ENCODE data around the gene TSPAN6.

TSPAN6 gene, protein sequence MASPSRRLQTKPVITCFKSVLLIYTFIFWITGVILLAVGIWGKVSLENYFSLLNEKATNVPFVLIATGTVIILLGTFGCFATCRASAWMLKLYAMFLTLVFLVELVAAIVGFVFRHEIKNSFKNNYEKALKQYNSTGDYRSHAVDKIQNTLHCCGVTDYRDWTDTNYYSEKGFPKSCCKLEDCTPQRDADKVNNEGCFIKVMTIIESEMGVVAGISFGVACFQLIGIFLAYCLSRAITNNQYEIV

DNA sequence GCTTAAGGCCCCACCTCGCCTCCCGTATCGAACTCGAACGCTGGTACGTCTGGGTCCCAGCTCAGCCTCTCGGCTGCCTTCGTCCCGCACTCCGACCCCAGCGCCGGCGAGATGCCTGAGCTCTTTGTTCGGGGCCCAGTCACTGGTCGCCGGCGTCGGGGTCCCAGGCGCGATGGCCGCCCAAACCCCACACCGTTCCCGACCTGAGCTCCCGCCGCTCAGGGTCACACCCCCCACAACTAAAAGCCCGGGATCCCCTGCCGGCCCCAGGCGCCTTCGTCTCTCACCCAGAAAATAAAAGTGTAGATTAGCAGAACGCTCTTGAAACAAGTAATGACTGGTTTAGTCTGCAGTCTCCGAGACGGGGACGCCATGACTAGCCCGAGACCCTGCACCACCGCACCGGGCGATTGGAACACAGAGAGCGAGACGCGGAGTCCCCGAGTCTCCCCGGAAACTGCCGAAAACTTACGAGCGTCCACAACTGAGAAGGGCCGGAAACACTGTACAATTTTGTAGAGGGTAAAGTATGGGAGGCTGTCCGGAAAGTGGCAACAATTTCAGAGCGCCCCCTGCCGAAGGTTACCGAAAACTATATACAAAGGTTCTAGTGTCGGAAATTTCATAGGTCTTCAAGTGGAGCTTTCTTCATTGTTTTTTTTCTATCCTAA is at the start of gene TSPAN6:
TSPAN6 (minus strand) TSS at position 486 of the 671 bp plus-strand sequence; CDS start at position 374, 112 bp downstream.
- peak; percentile 70 for DNase-seq

DNA sequence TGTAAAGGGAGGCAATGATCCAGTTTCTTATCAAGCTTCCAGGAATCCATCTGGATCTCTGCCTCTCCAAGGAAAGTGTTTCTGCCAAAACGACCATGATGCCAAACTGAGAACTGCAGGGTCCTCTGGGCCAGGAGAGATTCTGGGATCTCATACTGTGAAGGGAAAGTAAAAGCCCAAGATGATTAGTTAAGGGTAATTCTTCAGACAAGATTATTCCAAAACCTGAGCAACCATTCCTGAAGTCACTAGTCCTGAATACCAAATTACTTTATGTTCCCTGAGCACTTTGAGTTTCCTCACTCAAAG is 49.3 kb upstream of the TSPAN6 start:
- DNase-seq, result no peak

DNA sequence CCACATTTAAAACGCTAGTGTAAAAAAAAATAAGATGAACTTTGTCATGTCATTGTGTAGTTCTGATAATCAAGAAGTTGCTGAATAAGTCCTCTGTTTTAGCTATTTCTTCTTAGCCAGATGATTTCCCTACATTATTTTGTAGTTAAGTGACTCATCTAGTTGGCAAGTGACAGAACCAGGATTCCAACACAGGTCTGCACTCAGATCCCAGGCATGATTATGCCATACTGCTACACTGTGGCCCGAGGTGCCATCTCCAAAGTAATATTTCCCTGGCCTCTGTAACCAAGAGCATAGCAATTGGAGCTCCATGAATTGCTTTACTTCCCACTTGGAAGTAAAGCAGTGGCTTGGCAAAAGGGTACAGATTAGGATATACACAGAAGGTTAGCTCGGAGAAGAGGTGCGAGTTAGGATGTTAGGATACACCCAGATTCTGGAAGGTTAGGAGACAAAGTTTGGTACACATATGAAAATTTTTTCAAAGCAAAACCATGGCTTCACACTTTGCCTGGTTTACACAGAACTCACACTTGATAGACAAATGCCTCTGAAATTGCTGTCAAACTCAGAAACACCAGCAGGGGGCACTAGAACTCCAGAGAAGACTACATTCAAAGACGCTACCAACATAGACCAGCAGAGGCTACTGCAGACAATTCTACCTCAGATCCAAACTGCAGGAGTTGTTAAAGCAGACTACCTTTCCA is 48.8 kb upstream of the TSPAN6 start:
- peak; percentile 84 for DNase-seq

DNA sequence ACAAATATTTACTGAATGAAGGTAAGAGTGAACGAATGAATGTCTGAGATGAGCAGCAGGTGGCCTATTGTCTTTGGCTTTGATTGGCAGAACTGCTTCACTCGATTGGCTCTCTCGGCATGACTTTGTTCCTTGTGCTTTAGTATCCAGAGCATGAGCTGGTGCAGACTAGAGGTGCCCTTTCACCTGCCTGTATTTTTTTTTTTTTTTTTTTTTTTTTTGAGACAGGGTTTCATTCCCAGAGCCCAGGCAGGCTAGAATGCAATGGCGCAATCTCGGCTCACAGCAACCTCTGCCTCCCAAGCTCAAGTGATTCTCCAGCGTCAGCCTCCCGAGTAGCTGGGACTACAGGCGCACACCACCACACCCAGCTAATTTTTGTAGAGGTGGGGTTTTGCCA is 46.3 kb upstream of the TSPAN6 start:
- DNase-seq, result no peak

DNA sequence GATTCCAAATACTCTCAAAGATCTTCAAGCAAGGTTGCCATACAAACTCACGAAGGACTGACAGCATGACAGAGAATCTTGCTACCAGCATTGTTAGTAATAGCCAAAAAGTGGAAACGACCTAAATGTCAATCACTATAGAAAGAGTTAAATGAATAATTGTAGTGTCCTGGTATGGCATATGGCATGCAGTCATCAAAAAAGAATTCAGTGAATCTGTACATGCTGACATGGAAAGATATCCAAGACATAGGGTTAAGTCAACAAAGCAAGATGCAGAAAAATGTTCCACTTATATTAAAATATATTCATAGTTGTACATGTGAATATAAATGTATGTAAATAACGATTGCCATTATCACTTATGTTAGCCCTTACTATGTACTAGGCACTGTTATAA is 45.0 kb upstream of the TSPAN6 start:
- DNase-seq, result no peak

DNA sequence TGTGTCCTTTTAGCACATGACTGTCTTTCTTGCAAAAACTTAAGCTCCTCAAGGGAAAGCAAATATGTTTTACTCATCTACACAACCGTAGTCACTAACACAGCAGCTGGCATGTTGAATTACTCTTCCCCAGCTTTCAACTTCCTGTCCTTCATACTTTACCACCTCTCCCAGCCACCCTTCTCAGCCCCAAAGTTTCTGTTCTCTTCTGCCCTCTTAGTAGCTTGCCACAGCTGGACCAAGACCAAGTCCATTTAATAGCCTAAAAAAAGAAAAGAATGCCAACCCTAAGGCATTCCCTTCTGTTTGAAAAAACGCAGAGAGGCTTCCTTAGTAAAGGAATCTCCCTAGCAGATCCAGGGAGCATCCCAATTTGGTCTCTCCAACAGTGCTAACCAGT is 44.1 kb upstream of the TSPAN6 start:
- no peak for DNase-seq

DNA sequence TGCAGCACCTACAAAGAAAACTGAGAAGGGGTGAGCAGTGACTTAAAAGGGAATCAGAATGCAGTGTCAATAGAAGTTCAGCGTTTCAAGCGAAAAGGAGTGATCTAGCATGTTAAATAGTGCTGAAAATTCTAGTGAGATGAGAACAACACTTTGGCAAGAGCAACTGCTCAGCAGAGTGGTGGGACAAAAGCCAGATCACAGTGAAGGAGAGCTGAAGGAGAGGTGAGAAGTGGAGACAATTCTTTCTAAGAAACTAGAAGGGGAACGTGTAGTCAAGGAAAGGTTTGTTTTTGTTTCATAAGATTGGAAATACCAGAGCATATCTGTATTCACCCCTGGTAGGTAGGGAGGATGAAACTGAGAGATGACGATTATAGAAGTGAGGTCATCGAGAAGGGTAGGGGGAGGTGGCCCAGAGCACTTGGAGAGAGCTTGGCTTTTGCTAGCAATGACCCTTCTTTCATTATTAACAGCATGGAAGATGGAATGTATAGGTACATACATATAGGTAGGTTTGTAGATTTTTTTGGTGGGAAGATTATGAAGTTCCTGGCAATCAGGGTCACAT is 41.1 kb upstream of the TSPAN6 start:
- DNase-seq, result no peak

DNA sequence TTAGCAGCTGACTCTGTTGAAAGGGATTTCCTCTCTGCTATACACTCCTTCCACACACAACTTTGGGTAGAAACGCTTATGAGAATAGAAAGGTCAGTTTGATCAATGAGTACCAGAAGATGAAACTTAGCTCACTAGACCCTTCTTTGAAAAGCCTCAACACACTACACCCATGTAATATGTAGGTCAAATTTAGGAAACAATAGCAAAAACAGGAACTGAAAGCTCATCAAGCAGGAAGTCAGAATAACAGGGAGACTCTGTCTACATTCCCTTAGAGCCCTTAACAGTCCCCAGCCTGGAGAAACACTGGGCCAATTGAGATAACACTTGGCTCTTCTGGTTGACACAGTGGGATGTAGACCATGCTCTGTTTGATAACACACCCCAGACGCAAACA is 38.1 kb upstream of the TSPAN6 start:
- DNase-seq, result no peak

DNA sequence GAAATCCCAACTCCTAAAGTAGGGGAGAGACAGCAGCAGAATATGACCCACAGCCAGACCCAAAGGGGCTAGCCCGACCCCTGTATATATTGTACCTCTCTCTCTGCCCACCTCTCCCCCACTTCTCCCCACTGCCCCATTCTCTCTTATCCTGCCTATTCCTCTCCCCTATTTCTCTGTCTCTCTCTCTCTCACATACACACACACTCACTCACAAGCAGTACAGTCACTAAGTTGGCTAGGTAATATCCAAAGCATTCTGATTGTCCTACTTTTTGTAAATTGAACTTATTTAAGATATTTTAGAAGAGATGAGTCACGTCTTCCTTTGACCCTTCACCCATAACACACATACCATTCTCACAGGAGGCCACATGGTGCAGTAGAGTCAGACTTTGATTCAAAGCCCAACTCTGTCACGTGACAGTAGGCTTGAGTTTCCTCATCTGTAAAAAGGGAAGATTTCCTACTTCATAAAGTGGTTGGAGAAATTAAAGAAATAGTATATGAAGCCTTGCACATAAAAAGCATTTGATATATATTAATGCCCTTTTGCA is 36.9 kb upstream of the TSPAN6 start:
- no peak for DNase-seq

DNA sequence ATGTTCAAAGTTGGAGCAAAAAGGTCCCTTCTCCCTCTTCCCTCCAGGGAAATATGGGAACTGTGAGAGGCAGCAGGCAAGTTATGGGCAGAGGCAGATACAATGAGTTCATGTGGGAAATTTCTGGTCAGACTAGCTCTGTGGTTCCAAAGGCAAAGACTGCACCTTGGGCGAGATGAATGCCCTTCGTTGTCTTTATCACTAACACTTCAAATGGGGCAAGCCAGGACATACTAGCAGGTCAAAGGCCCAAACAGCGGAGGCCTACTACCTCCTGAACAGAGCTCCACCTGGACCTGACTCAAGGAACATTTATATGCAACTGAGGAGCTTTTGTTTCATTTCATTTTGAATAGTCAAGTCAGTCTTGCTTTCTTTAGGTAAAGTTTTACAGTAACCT is 36.4 kb upstream of the TSPAN6 start:
- no peak for DNase-seq

DNA sequence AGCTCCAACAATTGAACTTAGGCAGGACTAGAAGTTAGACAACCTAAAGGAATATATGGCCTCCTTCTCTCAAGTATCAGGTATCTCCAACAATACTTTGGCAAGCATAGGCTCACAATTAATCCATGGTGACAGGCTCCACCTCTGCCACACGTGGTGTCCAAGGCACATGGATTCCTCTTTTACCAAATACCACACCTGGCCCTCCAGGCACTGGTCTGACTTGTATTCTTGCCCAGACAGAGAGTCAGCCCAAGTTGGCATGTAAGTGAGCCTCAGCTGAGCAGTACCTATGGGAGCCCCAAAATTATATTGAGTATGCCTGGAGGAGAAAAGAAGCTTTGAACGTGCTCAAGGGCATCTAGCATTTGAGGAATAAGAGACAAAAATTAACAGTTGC is 27.0 kb upstream of the TSPAN6 start:
- no peak for DNase-seq

DNA sequence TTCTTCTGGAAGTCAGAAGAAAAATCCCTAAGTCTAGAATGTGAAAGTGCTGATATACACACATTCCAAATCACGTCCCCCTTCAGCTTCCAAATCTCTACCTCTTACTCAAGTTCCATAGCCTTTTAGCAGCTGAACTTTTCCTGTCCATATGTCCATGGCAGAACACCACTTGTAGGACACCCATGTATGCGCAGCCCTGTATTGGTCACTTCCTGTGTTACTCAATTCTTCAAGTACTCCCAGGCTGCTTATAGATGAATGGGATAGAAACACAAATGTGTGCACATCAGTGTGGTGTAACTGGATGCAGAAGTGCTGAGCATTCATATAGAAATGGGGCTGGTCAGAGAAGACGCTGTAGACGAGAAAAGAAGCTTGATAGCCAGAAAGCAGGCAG is 26.2 kb upstream of the TSPAN6 start:
- DNase-seq, result no peak

DNA sequence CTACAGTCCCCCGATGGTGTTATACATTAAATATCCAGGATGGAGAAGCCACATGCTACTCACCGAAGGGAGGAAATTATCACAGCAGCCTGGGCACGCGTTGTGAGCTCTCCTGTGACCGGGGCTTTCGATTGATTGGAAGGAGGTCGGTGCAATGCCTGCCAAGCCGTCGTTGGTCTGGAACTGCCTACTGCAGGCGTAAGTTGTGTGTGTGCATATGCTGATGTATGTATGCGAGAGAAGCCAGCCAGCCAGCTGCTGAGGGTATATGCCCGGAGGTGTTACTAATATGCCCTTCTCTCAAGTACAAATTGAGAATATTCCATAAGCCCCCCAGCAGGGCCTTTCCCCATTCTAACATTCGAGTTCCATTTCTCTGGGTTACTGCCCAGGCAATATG is 25.6 kb upstream of the TSPAN6 start:
- no peak for DNase-seq

DNA sequence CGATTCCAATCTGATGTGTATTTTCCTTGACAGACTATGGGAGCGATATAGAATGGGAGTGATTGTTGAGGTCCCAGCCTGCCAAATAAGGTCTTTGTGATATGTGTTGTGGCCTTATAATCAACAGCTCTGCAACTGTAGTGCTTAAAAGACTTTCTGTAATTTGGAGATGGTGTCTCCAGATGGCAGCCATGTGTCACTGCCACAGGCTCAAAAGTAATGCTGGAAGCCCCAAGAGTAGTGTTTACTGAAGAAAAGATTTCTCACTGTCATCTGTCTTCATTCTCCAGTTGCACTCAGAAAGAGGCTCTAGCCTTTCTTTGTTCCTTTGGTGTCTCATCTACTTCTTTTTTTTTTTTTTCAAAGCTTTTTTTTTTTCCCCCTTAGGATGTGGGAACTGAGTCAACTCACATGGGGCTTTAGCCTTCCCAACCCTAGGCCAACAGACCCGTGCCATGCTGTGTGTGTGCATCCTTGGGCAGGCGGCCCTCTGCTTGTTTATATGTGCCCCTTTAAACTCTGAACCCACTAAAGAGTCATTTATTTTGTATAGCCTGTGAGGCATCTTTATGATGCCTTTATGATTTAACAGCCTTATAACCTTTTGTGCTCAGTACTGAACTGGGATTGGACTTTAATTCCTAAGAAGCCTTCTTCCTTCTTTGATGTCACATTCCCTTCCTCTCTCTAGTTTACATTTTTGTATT is 23.0 kb upstream of the TSPAN6 start:
- no peak for DNase-seq

DNA sequence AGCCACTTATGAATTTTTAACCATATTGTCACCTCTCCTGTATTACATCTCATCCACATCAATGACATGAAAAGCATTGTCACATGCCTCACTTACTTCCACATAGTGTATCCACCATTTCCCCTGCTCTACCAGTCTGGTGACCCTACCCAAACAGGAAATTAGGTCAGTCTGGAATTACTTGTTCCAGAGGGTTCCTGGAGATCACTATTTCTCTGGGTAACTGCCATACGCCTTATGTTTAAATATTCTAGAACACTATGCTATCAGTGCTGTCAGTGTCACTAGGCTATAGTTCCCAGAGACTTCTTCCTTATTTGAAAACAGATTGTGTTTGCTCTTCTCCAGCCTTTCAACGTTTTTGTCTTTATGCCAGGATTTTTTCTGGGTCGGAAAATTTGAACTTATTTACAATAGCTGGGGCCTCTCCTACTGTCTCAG is 22.4 kb upstream of the TSPAN6 start:
- DNase-seq, result no peak

DNA sequence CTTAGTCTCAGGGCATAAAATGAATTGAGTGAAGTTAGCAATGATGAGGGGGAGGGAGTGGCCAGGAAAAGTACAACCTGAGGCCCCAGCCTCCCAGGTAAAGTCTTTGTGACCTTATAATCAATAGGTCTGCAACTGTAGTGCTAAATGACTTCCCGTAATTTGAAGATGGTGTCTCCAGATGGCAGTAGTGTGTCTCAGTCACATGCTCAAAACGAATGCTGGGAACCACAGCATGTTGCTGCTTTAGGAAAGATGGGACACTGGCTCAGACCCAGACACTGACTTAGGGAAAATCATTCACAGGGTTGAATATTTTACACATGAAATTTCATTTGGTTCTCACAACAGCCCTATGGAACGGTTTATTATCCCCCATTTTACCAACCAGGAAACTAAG is 17.7 kb upstream of the TSPAN6 start:
- peak; percentile 5 for DNase-seq

DNA sequence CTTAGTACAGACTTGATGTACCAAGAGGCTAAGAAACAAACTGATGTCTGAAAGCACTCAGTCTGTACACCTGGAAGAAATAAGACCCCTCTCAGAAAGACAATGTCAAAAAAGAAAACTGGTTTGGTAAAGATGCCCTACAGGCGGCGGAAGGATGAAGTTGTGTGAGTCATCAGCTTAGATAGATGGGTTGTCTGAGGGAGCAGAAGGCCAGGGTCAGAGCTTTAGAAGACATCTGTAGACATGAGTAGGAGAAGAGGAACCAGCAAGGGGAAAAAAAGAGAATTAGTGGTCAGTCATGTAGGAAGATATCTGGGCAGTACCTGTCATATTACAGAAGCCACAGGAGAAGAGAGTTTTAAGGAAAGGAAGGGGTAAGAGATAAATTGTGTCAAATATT is 15.7 kb upstream of the TSPAN6 start:
- DNase-seq, result no peak

DNA sequence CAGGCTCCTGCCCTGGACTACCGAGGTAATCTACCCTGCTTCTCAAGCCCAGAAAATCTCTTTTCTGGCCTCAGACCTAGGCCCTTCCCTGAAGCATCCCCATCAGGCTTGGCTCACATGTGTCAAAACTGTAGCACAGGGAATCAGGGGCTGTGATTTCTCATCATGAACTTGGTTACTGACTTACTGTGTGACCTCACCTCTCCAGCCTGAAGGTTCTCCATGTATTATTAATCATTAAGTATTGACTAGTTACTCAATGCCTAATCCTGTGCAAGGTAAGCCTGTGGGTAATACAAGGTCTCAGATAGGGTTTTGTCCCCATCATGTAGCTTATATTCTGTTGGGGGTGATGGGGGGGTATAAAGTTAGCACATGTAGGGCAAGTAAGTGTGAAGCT is 14.2 kb upstream of the TSPAN6 start:
- DNase-seq, result no peak

DNA sequence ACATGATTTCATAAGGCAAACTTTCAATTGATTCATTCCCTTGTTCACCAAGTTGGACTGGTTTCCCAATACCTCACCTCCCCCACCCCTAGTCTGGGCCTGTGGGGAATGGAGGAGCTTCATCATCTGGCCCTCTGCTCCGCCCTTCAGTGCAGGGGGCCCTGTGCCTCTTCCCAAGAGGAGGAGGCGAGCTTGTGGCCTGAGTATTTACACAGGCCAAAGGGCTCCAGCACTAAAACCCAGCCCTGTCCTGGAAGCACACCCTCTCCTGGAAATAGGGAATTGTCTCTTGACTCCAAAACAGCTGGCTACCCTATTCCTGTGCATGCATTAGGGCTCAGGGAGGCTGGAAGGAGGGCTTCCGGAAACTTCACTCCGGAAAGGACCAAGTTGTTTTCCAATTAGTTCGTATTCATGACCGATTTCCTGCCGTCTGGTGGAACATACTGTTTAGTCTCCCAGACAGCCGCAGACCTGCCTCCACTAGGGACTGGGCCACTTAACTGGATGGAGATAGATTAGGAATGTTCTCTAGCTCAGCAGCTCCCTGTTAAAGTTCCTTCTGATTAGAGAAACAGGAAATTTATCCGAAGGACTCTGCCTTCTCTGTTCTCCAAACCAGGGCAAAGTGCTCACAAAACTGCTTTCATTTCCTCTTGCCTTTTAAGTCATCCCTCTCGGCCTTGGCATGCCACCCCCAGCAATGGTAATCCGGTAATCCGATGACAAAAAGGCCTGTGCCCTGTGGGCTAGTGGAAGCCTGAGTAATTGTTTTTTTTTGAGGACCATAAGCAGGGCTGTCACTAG is 13.1 kb upstream of the TSPAN6 start:
- no peak for DNase-seq

DNA sequence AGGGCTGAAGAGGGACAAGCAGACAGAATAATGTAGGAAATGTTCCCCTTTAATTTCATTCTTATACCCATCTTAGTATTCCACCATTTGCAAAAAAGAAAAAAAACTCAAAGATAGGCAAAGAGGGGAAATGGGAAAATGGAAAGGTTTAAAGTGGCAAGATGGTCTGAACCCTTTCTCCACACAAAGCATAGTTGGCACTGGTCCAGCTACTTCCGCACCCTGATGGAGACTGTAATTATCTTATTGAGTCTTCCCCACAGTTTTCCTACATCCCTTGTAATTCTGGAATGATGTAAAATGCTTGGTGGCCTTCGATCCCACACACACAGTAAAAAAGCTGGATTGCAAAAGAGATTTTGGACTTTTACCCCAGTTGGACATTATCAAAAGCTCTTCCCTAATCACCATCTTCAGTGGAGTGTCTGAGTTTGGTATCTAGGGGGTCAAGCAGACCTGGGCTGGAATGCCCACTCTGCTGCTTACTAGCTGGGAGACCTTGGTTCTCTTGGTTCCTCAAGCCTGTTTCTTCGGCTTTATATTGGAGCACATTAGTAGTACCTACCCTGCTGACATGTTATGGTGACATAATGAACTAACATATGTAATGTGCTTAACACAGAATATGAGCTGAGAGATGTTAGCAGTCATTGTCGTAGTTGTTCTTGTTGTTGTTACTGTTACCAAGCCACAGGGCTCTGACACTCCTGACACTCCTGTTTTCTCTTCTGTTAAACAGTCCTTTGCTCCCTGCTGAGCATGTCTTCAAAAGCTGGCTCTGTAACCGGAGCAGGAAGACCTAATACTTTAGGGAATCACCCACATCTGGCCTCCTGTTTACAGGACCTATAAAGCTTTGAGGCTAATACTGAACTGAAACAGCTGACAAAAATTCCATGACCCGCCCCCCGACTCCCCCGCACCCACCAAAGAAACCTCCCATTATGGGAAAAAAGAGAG is 12.1 kb upstream of the TSPAN6 start:
- no peak for DNase-seq

DNA sequence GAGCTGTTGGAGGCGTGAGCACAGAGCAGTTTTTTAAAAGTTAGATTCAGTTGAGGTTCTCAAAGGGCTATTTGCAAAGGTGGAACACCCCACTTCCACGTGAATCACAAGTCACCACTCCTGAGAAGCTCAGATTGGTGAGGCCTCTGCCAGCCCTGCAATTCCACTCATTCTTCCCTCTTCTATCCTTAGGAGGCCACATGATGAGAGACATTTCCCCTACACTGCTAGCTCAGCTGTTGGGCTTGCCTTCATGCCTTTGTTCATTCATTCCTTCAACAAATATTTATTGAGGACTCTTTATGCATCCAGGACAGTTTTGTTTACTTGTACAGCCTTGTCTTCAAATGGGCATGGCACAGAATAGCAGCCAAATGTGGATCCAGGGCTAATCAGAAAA is 11.1 kb upstream of the TSPAN6 start:
- DNase-seq, result no peak
